HG03159 (cell line): ENCODE measurements around the gene FXN.
"Not testable (repeated sequence)": the region's sequence is repeated elsewhere in the genome, so short reads cannot be mapped to it uniquely, and the experiment has no call there.

Experiments
- ATAC-seq: cut with Tn5 transposase; IDR thresholded peaks from one replicate; pipeline ENCODE4 v1.9.1; 2021; ENCODE audit warnings: mild to moderate bottlenecking, moderate library complexity; ENCODE audit not compliant: unreplicated experiment

Gene FXN

DNA sequence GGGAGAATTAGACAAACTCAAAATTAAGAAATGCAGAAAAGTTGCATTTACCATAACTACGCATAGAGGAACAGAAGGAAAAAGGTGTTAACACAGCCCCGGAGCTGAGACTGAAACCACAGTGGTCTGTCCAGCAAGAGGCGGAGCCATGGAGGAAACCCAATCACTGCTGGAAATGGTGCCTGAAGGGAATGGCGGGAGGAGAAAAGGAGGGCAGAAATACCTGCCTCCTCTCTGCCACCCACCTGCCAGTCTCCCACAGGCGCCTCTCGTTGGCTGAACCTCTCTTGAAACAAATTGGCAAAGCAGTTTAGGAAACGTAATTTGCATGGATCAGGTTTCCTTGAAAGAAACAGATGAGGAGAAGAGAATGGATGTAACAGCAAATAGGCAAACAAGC lies 11.9 kb upstream of the FXN start:
- ATAC-seq, result no peak

DNA sequence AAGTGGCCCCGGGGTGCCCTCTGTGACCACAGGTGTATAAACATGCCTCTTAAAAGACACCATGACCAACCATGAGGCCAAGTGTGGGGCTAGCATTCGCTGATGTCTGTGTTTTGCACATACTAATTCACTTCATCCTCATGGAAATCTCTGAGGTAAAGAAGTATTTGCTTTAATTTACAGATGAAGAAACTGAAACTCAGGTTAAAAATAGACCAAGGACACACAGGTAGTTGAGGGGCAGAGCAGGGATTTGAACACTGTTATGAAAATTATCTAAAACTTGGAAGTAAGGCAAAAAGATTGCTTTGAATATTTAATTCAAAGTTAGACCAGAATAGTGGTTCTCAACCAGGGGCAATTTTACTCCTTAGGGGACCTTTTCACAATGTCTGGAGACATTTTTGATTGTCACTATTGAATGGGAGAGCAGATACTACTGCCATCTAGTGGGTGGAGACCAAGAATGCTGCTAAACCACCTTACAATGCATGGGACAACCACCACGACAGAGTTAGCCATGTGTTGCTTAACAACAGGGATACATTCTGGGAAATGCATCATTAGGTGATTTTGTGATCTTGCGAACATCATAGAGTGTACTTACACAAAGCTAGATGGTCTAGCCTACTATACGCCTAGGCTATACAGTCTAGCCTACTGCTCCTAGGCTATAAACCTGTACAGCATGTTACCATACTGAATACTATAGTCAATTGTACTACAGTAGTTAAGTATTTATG lies 8.0 kb upstream of the FXN start:
- peak; percentile 81 for ATAC-seq

DNA sequence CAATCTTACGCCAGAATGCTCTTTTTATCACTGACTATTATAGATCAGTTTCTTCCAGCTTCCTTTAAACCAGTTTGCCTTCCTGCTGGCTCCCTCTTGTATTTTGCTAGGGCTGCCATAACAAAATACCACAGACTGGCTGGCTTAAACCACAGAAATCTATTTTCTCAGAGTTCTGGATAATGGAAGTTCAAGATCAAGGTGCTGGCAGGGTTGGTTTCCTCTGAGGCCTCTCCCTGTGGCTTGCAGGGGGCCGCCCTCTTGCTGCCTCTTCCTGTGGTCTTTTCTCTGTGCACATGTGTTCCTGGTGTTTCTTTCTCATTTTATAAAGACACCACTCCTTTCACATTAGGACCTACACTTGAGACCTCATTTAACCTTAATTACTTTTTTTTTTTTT lies 6.8 kb upstream of the FXN start:
- no peak for ATAC-seq

DNA sequence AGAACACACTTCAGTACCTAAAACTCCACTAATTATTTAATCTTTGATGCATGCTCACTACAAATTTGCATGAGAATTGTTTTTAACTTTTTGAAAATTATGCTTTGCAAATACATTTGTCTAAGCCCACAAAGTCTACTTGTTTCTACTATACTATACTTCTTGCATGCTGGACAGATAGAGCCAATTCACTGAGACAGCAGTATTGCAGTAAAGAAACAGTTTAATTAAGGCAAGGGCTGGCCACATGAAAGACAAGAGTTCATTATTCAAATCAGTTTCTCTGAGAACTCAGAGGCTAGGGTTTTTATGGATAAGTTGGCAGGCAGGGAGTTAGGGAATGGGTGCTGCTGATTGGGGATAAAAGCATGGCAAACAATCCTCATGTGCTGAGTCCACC lies 6.0 kb upstream of the FXN start:
- no peak for ATAC-seq

DNA sequence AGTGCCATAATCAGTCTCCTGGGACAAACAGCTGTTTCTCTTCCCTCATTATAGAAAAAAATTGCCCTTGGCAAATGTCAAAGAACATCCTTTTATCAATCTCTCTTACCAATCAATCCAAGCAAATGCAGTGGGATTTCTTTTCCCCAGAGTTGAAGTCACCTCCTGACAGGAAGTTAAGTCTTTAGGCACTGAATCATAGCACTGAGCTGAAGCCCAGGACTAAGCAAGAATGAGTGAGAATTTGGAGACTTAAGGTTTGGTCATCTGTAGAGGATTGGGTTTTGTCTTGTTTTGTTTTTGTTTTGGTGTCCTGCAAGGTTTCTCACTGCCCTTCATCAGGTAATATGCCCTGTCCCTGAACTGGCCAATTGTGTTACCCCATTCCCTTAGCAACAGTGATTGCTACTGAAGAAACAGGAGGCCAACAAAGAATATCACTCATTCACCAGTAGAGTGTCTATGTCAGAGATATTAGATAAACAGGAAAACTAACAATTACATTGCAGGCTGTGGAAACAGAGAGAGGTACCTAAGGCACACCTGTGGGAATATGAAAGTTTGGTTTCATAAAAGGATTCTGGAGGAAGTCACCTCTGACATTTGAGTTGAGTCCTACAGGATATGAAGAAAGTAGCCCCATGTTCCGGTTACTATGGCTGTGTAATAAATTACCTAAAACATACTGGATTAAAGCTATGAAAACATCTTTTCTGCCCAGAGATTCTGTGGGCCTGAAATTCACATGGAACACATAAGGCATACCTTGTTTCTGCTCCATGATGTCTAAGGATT lies 4.5 kb upstream of the FXN start:
- no peak for ATAC-seq

DNA sequence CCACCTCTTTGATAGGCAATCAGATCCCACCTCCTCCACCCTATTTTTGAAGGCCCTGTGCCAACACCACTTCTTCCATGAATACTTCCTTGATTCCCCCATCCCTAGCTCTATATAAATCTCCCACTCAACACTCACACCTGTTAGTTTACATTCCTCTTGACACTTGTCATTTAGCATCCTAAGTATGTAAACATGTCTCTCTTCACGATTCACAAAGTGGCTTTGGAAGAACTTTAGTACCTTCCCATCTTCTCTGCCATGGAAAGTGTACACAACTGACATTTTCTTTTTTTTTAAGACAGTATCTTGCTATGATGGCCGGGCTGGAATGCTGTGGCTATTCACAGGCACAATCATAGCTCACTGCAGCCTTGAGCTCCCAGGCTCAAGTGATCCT lies 1.5 kb upstream of the FXN start:
- no peak for ATAC-seq

DNA sequence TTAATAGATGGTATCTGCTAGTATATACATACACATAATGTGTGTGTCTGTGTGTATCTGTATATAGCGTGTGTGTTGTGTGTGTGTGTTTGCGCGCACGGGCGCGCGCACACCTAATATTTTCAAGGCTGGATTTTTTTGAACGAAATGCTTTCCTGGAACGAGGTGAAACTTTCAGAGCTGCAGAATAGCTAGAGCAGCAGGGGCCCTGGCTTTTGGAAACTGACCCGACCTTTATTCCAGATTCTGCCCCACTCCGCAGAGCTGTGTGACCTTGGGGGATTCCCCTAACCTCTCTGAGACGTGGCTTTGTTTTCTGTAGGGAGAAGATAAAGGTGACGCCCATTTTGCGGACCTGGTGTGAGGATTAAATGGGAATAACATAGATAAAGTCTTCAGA lies 757 bp downstream of the FXN start:
- no peak for ATAC-seq

DNA sequence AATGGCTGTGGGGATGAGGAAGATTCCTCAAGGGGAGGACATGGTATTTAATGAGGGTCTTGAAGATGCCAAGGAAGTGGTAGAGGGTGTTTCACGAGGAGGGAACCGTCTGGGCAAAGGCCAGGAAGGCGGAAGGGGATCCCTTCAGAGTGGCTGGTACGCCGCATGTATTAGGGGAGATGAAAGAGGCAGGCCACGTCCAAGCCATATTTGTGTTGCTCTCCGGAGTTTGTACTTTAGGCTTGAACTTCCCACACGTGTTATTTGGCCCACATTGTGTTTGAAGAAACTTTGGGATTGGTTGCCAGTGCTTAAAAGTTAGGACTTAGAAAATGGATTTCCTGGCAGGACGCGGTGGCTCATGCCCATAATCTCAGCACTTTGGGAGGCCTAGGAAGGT lies 1.2 kb downstream of the FXN start:
- ATAC-seq, result no peak

DNA sequence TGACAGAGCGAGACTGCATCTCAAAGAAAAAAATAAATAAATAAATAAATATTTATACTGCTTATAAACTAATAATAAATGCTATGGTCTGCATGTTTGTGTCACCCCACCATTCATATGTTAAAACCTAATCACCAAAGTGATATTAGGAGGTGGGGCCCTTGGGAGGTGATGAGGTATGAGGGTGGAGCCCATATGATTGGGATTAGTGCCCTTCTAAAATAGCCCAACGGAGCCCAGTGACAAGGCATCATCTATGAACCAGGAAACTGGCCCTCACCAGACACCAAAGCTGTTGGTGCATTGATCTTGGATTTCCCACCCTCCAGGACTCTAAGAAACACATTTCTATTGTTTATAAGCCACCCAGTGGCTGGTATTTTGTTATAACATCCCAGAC lies 5.1 kb downstream of the FXN start:
- ATAC-seq, result no peak

DNA sequence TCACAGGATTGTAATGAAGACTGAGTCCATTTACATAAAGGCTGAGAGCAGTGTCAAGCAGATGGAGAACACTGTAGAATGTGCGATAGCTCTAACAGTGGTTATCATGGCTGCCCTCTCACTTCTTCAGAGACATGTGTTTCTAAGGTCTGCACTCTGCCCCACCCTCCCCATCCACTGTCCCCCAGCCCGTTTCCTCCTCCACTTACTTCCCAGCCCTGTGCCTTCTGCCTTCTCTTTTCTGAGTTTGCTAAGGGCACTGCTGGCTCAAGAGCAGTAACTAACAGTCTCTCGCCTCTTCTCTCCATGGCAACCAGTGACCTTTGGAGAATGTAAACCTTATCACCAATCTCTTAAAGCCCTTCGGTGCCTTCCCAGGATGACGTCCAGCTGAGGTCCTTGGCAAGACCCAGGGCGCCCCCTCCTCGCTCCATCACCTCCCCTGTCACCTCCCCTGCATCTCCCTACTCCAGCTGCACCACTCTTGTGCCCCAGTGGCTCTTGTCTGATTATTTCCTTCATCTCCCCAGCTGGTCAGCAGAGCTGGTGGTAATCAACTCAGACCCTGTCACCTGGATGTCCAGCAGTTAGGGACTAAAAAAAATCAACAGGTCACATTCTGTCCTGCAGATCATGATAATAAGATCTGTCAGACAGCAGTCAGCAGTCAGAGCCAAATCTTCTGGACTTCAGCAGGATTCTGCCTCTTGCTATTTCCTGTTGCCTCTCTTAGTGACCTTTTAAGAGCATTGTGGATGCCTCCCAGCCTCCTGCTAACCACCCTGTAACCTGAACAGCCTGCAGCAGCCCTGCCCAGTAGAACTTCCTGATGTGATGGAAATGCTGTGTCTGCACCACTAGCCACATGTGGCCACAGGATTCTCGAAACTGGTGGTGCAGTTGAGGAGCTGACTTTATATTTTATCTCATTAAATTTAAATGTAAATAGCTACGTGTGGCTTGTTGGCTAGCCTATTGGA lies 9.0 kb downstream of the FXN start:
- ATAC-seq, result no peak

DNA sequence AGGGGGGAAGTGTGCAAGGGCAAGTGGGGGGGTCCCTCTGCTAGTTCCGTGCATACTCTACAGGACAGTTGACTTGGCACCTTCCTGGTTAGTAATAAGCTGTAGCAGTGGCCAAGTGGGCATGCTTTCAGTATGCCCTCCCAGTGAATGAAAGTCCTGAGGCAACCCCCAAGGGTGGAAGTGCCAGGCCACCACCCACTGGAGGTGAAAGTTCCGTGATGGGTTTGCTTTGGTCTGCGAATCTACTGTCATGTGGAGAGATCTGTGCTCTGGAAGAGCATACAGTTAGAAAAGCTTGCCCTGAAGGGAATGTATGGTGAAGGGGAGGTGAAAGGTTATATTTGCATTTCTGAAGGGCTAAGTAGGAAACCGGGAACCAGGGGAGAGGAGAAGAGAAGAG lies 10.3 kb downstream of the FXN start:
- ATAC-seq, result no peak

DNA sequence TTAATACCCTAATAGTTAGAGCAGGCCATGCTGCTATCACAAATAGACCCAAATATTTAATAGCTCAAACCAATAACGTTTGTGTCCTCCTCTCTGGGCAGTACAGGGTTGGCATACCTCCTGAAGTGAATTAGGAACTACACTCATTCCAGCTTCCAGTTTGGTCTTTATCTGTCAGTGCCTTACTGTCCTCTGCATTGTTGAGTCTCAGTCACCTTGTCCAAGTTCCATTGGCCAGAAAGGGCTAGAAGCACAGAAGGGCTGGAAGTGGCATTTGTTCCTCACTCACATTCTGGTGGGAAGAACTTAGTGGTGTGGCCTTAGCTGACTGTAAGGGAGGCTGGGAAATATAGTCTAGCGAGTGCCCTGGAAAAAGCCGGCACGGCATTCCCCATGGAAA lies 11.2 kb downstream of the FXN start:
- no peak for ATAC-seq

DNA sequence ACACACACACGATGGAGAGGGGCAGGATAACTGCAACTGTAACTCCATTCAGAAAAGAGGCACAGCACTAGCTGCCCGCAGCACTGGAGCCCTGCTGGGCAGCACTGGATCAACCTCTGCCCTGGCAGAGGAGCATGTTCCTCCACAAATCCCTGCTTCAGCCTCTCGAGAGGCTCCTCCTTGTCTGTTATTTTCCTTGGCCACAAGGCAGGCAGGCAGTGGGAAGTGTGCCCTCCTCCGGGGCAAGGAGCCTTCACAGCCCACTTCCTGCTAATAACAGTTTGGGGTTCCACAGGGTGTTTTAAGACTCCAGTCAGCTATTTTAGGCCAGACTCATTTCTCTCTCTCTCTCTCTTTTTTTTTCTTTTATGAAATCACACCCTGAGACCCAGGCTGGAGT lies 11.8 kb downstream of the FXN start:
- no peak for ATAC-seq

DNA sequence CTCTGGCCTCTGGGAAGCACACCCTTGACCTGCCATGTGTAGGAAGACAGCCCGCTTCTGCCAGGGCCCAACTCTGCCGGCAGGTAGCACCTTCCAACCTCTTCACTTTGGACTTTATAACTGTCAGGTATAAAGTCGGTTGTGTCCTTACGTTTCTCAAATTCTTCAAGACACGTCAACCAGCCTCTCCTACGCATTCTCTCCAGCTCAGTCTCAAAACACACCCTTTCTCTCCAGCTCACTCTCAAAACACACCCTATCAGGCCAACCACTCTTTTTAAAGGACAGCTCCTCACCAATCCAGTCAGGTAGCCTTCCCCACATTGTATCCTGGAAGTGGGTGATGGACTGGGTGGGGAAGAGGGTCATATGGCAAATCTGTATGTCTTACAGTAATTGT lies 13.5 kb downstream of the FXN start:
- ATAC-seq, result no peak

DNA sequence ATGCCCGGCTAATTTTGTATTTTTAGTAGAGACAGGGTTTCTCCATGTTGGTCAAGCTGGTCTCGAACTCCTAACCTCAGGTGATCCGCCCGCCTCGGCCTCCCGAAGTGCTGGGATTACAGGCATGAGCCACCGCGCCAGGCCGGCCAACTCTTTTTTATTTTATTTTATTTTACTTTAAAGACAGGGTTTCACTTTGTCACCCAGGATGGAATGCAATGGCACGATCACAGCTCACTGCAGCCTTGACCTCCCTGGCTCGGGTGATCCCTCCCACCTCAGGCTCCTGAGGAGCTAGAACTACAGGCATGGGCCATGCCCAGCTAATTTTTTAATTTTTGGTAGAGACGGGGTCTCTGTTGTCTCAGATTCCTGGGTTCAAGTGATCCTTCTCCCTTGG lies 15.4 kb downstream of the FXN start:
- not testable (repeated sequence) for ATAC-seq

DNA sequence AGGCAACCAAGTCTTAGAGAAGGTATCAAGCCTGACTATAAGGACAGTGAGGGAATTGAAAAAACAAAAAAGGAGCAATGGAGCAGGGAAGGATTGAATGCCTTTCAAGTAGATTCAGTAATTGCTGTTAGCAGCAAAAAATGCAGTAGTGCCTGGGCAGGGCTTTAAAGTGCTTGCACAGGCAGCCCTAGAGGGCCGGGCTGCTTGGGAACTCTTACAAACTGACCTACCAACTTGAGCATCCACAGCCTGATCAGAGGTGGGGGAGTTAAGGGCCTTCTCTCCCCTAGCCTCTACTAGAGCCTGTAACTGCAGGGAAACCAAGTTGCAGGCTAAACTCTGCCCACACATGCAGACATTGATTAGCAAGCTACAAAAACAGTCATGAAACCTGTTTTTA lies 19.4 kb downstream of the FXN start:
- no peak for ATAC-seq

DNA sequence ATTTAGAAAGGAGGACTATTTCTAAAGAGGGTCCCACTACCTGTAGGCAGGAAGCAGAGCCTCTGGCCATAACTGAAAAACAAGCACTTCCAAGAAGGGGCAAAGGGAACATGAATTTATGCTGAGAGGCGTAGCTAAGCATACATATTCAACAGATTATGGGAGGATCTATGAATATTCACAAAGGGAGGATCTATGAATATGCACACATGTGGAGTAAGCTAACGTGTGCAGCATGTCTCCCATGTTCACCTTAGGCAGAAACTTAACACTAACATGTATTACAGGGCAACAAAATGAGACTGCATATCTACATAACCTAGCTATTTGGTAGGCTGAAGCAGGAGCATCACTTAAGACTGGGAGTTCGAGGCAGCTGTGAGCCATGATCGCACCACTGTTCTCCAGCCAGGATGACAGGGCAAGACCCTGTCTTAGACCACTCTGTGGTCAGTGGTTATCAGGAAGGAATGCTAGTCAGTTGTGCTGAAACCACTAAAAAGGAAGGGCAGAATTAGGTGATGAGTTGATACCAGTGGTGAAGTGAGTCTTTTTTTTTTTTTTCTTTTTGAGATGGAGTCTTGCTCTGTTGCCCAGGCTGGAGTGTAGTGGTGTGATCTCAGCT lies 20.8 kb downstream of the FXN start:
- ATAC-seq, result no peak

DNA sequence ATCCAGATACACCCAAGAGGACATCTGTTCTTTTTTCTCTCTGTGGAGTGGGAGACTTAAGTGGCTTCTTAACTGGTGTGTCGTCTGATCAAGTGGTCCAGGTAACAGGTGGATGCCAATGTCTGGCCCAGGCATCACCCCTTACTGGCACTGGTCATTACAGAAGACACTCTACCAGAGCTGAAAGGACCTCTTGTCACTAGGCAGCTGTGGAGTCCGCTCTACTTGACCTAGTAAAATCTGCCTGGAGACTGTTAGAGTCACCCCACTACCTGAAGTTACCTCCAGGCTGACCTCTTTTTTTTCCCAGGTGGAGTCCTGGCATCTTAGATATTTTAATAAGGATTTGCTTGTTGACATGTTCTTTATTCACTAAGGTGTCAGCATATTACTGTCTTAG lies 22.5 kb downstream of the FXN start:
- no peak for ATAC-seq

DNA sequence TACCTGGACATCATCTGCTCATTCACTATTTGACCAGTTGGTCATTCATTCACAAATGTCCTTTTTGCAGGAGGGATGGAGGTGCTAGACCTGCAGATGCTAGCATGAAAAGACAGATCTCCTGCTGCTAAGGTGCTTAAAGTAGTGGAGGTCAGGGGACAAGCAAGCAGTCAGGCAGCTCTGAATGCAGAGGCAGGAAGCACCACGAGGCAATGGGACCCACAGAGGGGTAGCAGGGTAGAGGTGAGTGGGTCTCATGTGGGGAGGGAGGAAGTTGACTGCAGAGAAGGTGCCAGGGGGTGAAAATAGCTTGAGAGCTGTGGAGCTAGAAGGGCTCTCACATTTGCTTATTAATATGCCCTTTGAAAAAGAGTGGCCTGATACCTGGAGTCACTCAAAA lies 25.2 kb downstream of the FXN start:
- no peak for ATAC-seq

DNA sequence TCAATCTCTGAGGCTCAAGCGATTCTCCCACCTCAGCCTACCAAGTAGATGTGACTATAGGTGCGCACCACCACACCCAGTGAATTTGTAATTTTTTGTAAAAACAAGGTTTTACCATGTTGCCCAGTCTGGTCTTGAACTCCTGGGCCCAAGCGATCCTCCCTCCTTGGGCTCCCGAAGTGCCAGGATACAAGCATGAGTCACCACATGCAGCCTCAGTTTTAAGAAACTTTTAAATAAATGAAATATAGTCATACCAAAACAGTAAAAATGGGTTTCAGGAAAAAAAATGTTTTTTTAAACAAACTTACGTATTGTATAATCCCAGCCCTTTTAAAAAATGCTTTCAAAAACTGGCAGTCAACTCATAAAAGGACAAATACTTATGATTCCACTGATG lies 26.6 kb downstream of the FXN start:
- no peak for ATAC-seq

DNA sequence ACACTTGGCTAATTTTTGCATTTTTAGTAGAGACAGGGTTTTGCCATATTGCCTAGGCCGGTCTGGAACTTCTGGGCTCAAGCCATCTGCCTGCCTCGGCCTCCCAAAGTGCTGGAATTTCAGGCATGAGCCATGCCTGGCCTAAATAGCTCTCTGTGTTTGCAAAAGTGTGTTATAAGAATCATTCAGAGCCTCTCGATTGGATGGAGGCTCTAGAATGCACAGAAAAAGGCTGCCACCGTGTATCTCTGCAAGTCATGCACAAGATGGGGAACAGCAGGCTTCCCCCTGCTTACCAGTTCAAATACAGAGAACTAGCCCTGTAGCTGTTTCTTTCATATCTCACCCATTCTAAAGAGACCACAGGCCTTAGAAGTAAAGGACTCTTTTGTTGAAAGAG lies 28.3 kb downstream of the FXN start:
- ATAC-seq, result no peak
